SU-DHL-6 (cell line): ENCODE results near the gene APOL2.

ENCODE experiments used
- H2AFZ ChIP-seq: fragments of 200-600 bp; sonication (generic); 2 replicates; pipeline ENCODE4 v1.6.1; 2014; ENCODE audit warnings: low read depth, mild to moderate bottlenecking, moderate library complexity, mixed read lengths, antibody characterized with exemption, low read length; ENCODE audit not compliant: severe bottlenecking
- H3F3A ChIP-seq: fragments of 200-600 bp; shearing (Covaris generic); 2 replicates; pipeline ENCODE4 v1.6.0; 2016; ENCODE audit warnings: antibody characterized with exemption, mild to moderate bottlenecking; ENCODE audit not compliant: insufficient read depth
- H3K27ac ChIP-seq: fragments of 200-600 bp; sonication (generic); 2 replicates; pipeline ENCODE4 v1.5.1; 2016; ENCODE audit warnings: low read depth, mild to moderate bottlenecking, low read length, moderate library complexity, mixed read lengths
- H3K27me3 ChIP-seq: fragments of 200-600 bp; sonication (generic), shearing (Covaris generic); 2 replicates; pipeline ENCODE4 v1.6.0; 2014; ENCODE audit warnings: mild to moderate bottlenecking, low read length
- H3K36me3 ChIP-seq: fragments of 200-600 bp; sonication (generic); 2 replicates; pipeline ENCODE4 v1.6.1; 2014; ENCODE audit warnings: mild to moderate bottlenecking, low read length, mixed read lengths
- H3K4me2 ChIP-seq: fragments of 300-600, 200-600 bp; shearing (Covaris generic), sonication (generic); 2 replicates; pipeline ENCODE4 v1.6.0; 2014; ENCODE audit warnings: low read length, low read depth, mild to moderate bottlenecking; ENCODE audit not compliant: poor library complexity, severe bottlenecking
- H3K4me3 ChIP-seq: fragments of 200-600 bp; sonication (generic); 2 replicates; pipeline ENCODE4 v1.5.1; 2014; ENCODE audit warnings: antibody characterized with exemption, low read length, mild to moderate bottlenecking, mixed read lengths; ENCODE audit not compliant: insufficient read depth, poor library complexity, severe bottlenecking
- H3K79me2 ChIP-seq: fragments of 200-600 bp; sonication (generic); 2 replicates; pipeline ENCODE4 v1.6.1; 2014; ENCODE audit warnings: mild to moderate bottlenecking, low read length, moderate library complexity; ENCODE audit not compliant: insufficient read depth
- H3K9ac ChIP-seq: fragments of 200-600 bp; sonication (generic); 2 replicates; pipeline ENCODE4 v1.7.0; 2014; ENCODE audit warnings: mild to moderate bottlenecking, low read length
- H3K9me2 ChIP-seq: fragments of 200-600 bp; sonication (generic); replicated peaks from 2 replicates; pipeline ENCODE4 v1.6.1; 2014; ENCODE audit warnings: low read length; ENCODE audit not compliant: insufficient read depth
- H3K9me3 ChIP-seq: fragments of 200-600 bp; sonication (generic); 2 replicates; pipeline ENCODE4 v1.6.1; 2014; ENCODE audit warnings: low read length, mixed read lengths; ENCODE audit not compliant: insufficient read depth
- H4K20me1 ChIP-seq: fragments of 200-600 bp; sonication (generic); 2 replicates; pipeline ENCODE4 v1.6.1; 2014; ENCODE audit warnings: low read depth, mild to moderate bottlenecking, antibody characterized with exemption, low read length, moderate library complexity, mixed read lengths
- EZH2phosphoT487 ChIP-seq: fragments of 200-600 bp; sonication (generic), shearing (Covaris generic); conservative IDR thresholded peaks from 2 replicates; pipeline ENCODE4 v1.6.1; 2018; ENCODE audit warnings: mild to moderate bottlenecking, antibody characterized with exemption, low read length, moderate library complexity, mixed read lengths
- TF ChIP-seq, protein P1 (sequence below): fragments of 200-600 bp; sonication (generic); IDR thresholded peaks from one replicate; pipeline ENCODE4 v1.5.1; 2017; ENCODE audit warnings: antibody characterized with exemption, mild to moderate bottlenecking, low read length, moderate library complexity; ENCODE audit not compliant: insufficient read depth, poor library complexity, severe bottlenecking

APOL2 gene

DNA sequence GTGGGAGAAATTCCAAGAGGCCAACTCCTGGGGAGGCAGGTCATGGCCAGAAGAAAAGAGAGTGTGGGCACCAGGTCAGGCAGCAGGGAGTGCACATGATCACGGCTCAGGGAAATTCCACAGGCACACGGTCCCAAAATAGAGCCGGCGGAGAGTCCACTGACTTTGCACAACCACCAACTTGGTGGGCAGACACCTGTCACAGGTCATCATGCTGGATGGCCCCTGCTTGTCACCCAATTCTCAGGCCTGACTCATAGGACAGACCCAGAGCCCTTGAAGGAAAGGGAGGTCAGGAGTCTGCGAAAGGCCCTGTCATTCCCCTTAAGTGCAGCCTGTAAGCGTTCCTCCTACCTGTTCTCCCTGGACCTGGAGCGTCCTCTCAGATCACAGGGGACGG lies 15.8 kb downstream of the APOL2 start:
- Histone ChIP-seq H3K4me3 (no peak overlapping the region), H3K9ac (no peak overlapping the region), H3K9me2 (no peaks in the 10 kb centered on the region)

DNA sequence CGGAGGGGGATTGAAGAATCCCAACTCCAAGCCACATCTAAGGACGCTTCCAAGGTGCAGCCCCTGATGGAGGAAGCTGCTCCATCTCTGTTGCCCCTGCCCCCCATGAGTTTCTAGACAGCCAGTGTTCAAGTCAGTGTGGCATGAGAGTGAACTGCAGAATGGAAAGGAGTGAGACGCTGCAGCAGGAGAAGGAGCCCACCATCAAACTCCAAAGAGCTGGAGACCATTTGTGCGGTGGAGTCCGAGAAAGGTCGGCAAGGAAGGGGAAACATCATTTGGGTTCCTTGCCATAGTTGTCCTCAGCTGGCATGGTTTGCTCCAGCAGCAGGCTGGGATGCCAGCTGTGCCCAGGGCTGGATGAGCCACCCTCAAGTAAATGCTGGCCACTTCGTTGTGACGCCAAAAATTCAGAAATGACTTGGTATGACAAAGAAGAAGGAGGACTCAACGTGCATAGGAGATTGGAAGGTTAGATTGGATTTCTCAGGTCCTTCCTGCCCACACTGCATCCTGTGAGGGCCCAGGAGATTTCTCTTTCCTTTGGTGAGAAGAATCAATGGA lies 16.4 kb downstream of the APOL2 start:
- Histone ChIP-seq H3K36me3 (no peaks in the 10 kb centered on the region), H3K79me2 (no peaks in the 10 kb centered on the region), H2AFZ (no peak overlapping the region), H3K4me3 (no peak overlapping the region), H3K9me2 (no peaks in the 10 kb centered on the region), H3K27me3 (no peaks in the 10 kb centered on the region), H3K4me2 (no peak overlapping the region), H4K20me1 (no peaks in the 10 kb centered on the region), H3F3A (no peaks in the 10 kb centered on the region), H3K9ac (no peak overlapping the region), H3K9me3 (no peaks in the 10 kb centered on the region), H3K27ac (no peak overlapping the region)
- TF ChIP-seq, protein P1, sequence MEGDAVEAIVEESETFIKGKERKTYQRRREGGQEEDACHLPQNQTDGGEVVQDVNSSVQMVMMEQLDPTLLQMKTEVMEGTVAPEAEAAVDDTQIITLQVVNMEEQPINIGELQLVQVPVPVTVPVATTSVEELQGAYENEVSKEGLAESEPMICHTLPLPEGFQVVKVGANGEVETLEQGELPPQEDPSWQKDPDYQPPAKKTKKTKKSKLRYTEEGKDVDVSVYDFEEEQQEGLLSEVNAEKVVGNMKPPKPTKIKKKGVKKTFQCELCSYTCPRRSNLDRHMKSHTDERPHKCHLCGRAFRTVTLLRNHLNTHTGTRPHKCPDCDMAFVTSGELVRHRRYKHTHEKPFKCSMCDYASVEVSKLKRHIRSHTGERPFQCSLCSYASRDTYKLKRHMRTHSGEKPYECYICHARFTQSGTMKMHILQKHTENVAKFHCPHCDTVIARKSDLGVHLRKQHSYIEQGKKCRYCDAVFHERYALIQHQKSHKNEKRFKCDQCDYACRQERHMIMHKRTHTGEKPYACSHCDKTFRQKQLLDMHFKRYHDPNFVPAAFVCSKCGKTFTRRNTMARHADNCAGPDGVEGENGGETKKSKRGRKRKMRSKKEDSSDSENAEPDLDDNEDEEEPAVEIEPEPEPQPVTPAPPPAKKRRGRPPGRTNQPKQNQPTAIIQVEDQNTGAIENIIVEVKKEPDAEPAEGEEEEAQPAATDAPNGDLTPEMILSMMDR: no peak
- no peak for TF ChIP-seq EZH2phosphoT487

More for the DNA sequence above, 15.8 kb downstream of the APOL2 start:
- Histone ChIP-seq H3K79me2 (no peaks in the 10 kb centered on the region), H3K27ac (no peak overlapping the region), H3K27me3 (no peaks in the 10 kb centered on the region), H3K9me3 (no peaks in the 10 kb centered on the region), H3K4me2 (no peak overlapping the region), H4K20me1 (no peaks in the 10 kb centered on the region), H3F3A (no peaks in the 10 kb centered on the region), H2AFZ (no peak overlapping the region), H3K36me3 (no peaks in the 10 kb centered on the region)
- TF ChIP-seq, protein P1: no peak
- no peak for TF ChIP-seq EZH2phosphoT487

DNA sequence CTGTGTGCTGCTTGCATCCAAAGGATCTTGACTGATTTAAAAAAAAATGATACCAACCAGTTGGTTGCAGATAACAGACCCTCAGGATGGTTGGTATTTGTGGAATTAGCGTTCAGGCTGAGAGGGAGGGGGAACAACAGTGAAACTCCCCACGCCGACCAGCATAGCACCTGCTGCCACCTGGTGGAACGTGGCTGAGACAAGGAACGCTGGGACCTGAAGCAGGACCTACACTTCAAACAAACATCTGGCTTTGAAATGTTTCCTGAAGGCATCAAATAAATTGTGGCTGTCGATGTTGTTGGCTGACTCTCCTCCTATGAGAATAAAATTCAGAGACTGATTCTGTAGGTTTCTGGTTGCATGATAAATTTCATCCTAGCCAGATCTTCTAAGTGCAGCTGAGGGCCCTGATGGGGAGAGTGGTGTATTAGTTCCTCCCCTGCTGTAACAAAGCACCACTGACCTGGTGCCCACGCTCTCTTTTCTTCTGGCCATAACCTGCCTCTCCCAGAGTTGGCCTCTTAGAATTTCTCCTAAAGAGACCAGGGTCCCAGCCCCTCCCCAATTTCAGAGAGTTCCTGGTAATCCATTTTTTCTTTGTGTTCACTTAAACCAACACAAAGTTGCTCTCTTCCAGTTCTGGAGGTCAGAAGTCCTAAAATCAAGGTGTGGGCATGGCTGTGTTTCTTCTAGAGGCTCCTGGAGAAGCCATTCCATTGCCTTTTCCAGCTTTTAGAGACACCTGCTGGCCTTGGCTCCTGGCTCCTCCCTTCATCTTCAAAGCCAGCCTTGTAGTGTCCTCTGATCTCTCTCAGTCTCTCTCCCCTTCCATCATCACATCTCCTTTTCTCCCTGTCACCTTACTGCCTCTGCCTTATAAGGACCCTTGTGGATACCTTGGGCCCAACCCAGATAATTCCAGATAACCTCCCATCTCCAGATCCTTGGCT lies 17.3 kb downstream of the APOL2 start:
- H3K79me2 ChIP-seq: no peaks in the 10 kb centered on the region
- no peaks in the 10 kb centered on the region for H3K27me3 ChIP-seq
- no peaks in the 10 kb centered on the region for H4K20me1 ChIP-seq
- H2AFZ ChIP-seq: no peak overlapping the region
- H3K27ac ChIP-seq: no peak overlapping the region
- TF ChIP-seq EZH2phosphoT487: no peak
- TF ChIP-seq, protein P1: peak; percentile 70
- H3K9me2 ChIP-seq: no peaks in the 10 kb centered on the region
- no peak overlapping the region for H3K4me2 ChIP-seq
- no peaks in the 10 kb centered on the region for H3K9me3 ChIP-seq
- H3F3A ChIP-seq: no peaks in the 10 kb centered on the region
- H3K36me3 ChIP-seq: no peaks in the 10 kb centered on the region
- H3K4me3 ChIP-seq: no peak overlapping the region
- H3K9ac ChIP-seq: no peak overlapping the region
